ENCODE data around the gene PTGDS.

Gene PTGDS

DNA sequence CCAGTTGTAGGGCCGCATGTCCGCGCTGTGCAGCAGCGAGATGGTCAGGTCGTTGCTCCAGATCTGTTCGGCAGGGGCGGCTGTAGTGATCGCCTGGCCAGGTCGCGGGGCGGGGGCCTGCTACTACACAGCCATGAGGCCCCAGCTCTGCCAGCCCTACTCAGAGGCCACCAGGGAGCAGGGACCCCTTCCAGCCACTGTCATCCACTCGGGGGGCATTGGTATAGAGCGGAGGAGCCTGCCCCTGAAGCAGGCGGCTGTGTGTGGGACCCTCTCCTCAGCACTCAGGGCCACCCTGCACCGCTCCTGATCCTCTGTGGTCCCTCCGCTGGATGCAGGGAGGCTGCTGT, 34.4 kb upstream of the PTGDS start:
- peaks cover 44 to 58% (median 51%) of the 10 kb centered on the region in 11 experiments for H3K36me3 ChIP-seq
- H4K20me1 ChIP-seq: peaks cover 47 to 65% (median 54%) of the 10 kb centered on the region in 11 experiments; a peak in 21 of 22 replicates
- peak overlapping the region; percentile 95 to 98 (median 97) for H3K4me2 ChIP-seq
- H3K9ac ChIP-seq: peak overlapping the region; percentile 92 to 98 (median 95); a peak in 20 of 22 replicates
- no peaks in the 10 kb centered on the region for H3K9me3 ChIP-seq (replicated peaks in 1 of 11)
- H3K27ac ChIP-seq: no peak overlapping the region; a peak in 1 of 22 replicates
- no peak for TF ChIP-seq Cebpa-rat (IDR thresholded peaks at IDR 0.05)
- H3K4me1 ChIP-seq: peaks cover 20 to 75% (median 47%) of the 10 kb centered on the region in 10 experiments
- peak overlapping the region; percentile 83 to 100 (median 98); a peak in 19 of 20 replicates for H3K4me3 ChIP-seq
- no peaks in the 10 kb centered on the region for H3K27me3 ChIP-seq

DNA sequence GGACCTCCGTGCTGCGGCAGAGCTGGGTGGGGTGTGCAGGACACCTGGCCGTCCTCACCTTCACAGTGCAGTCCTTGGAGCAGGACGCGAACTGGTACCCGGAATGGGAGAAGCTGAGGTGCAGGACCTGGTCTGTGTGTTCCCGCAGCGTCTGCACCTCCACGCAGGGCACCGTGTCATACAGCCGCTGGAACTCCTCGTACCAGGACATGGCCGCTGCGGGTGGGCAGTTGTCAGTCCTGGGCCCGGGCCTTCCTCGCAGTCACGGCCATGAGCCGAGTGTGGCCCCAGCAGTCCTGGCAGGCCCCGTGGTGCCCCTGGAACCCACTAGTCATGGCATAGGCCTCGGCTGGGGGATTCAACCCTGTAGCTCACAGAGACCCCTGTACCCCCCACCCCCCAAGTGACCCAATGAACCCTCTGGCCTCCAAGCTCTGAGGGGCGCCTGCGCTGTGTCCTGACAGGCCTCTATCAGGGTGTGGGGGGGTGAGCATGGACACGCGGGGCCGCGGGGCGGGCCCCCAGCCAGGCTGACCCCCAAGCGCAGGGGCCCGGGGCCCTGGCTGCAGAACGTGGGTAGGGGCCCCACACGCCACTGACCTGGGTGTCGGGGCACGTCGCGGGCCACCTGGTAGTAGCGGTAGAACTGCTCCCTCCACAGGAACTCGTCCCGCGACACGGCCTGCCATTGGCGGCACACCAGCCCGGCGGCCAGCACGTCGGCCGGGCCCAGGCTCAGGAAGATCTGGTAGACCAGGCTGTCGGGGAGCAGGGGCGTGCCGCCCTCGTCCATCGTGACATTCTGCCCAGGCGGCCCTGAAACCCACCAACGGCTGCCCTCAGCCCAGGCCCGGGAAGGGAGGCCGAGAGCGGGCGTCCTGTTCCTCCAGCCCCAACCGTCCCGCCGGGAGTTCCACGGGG, 33.8 kb upstream of the PTGDS start:
- H3K9ac ChIP-seq: peak overlapping the region; percentile 92 to 98 (median 95)
- peaks cover 20 to 77% (median 52%) of the 10 kb centered on the region in 10 experiments for H3K4me1 ChIP-seq
- peak overlapping the region; percentile 84 to 96 (median 93) for H3K27ac ChIP-seq
- H3K4me2 ChIP-seq: peak overlapping the region; percentile 95 to 98 (median 97)
- H3K27me3 ChIP-seq: no peaks in the 10 kb centered on the region
- H3K9me3 ChIP-seq (replicated peaks in 1 of 11): no peaks in the 10 kb centered on the region
- H3K4me3 ChIP-seq: peak overlapping the region; percentile 83 to 100 (median 98)
- no peak for TF ChIP-seq Cebpa-rat (IDR thresholded peaks at IDR 0.05)
- peaks cover 43 to 51% (median 45%) of the 10 kb centered on the region in 11 experiments for H3K36me3 ChIP-seq
- peaks cover 47 to 58% (median 53%) of the 10 kb centered on the region in 11 experiments; a peak in 21 of 22 replicates for H4K20me1 ChIP-seq

DNA sequence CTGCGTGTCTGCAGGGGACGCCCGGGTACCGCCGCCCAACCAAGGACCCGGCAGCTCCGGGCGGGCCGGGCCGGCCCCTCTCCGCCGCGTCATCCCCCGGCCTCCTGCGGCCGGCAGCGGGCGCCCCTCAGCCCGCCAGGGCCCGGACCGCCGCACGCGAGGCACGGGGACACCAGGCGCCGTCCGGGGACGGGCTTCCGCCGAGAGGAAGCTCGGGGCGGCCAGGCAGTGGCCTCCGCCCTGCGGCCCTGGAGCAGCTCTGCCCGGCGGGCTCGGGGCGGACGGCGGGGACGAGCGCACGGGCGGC, 33.1 kb upstream of the PTGDS start:
- H3K27ac ChIP-seq: peak overlapping the region; percentile 84 to 96 (median 93)
- H3K4me1 ChIP-seq: peaks cover 24 to 78% (median 54%) of the 10 kb centered on the region in 10 experiments
- H3K4me2 ChIP-seq: peak overlapping the region; percentile 95 to 98 (median 97)
- peaks cover 46 to 52% (median 50%) of the 10 kb centered on the region in 11 experiments; a peak in 21 of 22 replicates for H4K20me1 ChIP-seq
- H3K4me3 ChIP-seq: peak overlapping the region; percentile 83 to 100 (median 98)
- H3K9ac ChIP-seq: peak overlapping the region; percentile 92 to 98 (median 95)
- TF ChIP-seq Cebpa-rat (IDR thresholded peaks at IDR 0.05): no peak
- no peaks in the 10 kb centered on the region for H3K27me3 ChIP-seq
- H3K9me3 ChIP-seq (replicated peaks in 1 of 11): no peaks in the 10 kb centered on the region
- peaks cover 38 to 45% (median 42%) of the 10 kb centered on the region in 11 experiments for H3K36me3 ChIP-seq

DNA sequence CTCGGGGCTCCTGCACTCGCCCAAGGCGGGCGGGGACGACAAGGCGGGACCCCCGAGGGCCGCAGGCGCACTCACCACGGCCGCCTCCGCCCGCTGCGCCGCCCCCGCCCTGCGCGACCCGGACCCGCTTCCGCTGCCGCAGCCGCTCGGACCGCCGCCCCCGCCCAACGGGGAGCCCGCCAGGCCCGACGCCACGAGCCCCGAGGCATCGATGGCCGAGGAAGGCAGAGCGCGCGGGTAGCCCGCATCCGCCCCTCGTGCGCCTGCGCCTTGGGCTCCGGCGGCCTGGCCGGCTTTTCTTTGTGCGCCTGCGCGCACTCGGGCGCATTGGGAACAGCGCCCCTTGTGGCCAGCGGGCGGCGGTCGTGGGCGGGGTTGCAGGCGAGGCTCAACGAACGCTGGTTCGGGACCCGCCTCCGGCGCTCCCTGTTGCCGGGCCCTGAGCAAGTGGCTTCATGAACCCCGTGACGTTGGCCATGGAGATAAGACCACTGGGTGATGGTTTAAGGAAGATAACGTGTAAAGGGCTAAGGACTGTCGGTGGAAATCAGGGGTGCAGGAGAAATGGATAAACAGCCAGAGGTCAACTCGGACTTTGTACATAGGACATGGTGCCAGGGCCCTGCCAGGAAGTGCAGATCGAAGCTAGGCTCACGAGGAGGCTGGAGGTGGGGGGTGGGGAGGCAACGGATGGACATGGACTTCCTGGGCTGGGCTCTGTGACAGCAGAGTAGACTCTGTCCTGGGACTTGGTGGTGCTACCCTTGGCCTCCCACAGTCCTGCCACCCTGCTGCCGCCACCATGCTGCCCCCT, 32.6 kb upstream of the PTGDS start, which contains the start of the genes C8G and FBXW5:
Gene C8G (plus strand): TSS at position 725 of the 814 bp plus-strand sequence. CDS start 78 bp downstream, at position 803.
Gene FBXW5 (minus strand): TSS at position 220 of the 814 bp plus-strand sequence. CDS start 655 bp downstream, outside the sequence.
- peaks cover 33 to 40% (median 36%) of the 10 kb centered on the region in 11 experiments for H3K36me3 ChIP-seq
- H3K27me3 ChIP-seq: no peaks in the 10 kb centered on the region
- H4K20me1 ChIP-seq: peaks cover 41 to 46% (median 44%) of the 10 kb centered on the region in 11 experiments; a peak in 21 of 22 replicates
- no peak for TF ChIP-seq Cebpa-rat (IDR thresholded peaks at IDR 0.05)
- no peaks in the 10 kb centered on the region for H3K9me3 ChIP-seq (replicated peaks in 1 of 11)
- H3K4me2 ChIP-seq: peak within 1 kb of the TSS; percentile 95 to 98 (median 97)
- peak within 1 kb of the TSS; percentile 92 to 98 (median 95) for H3K9ac ChIP-seq
- H3K27ac ChIP-seq: peak within 1 kb of the TSS; percentile 84 to 96 (median 93)
- H3K4me3 ChIP-seq: peak within 1 kb of the TSS; percentile 83 to 100 (median 98)
- H3K4me1 ChIP-seq: peaks cover 27 to 74% (median 50%) of the 10 kb centered on the region in 10 experiments

DNA sequence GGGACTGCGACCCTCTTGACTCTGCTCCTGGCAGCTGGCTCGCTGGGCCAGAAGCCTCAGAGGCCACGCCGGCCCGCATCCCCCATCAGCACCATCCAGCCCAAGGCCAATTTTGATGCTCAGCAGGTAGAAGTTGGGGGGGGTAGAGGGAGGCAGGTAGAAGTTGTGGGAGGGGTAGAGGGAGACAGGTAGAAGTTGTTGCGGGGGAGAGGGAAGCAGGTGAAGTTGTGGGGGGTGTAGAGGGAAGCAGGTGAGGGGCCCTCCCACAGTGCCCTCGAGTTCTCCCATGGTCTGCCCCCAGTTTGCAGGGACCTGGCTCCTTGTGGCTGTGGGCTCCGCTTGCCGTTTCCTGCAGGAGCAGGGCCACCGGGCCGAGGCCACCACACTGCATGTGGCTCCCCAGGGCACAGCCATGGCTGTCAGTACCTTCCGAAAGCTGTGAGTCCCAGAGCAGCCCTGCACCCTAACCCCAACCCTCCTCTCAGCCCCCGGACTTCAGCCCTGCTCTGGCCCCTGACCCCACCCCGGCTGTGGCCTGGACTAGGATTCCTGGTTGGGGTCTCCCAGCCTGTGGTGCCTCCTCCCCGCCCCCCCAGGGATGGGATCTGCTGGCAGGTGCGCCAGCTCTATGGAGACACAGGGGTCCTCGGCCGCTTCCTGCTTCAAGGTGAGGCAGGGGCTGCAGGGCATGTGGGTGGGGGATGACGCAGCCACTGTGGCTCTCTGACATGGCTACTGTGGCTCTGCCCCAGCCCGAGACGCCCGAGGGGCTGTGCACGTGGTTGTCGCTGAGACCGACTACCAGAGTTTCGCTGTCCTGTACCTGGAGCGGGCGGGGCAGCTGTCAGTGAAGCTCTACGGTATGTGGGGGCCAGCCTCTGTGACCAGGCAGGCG, 31.7 kb upstream of the PTGDS start:
- Histone ChIP-seq H3K4me1 (peaks cover 32 to 70% (median 53%) of the 10 kb centered on the region in 10 experiments), H3K9ac (peak overlapping the region in 2 of 11 experiments; percentile 9 to 23; a peak in 1 of 22 replicates)

DNA sequence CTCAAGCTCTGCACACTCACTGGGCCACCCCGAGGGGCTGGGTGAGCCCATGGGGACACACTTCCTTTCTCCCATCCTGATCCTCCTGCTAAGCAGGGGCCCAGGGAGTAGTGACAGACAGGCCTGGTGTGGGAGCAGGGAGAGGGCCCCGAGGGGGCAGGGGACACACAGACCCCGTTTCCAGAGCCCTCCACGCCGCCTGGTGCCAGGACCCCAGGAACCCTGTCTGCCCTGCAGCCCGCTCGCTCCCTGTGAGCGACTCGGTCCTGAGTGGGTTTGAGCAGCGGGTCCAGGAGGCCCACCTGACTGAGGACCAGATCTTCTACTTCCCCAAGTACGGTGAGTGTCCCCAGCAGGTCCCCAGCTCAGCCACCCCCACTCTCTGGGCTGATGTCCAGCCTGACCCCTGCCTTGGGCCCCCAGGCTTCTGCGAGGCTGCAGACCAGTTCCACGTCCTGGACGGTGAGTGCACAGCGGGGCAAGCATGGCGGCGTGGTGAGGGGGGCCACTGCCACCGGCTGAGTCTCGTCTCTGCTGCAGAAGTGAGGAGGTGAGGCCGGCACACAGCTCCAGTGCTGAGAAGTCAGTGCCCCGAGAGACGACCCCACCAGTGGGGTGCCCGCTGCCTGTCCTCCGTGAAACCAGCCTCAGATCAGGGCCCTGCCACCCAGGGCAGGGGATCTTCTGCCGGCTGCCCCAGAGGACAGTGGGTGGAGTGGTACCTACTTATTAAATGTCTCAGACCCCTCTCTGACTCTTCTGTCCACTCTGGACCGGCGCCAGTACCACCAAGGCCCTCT, 30.9 kb upstream of the PTGDS start:
- H3K27ac ChIP-seq: no peak overlapping the region
- peaks cover 35 to 67% (median 55%) of the 10 kb centered on the region in 10 experiments for H3K4me1 ChIP-seq

More for the DNA sequence above, 31.7 kb upstream of the PTGDS start:
- Histone ChIP-seq H3K9me3 (replicated peaks in 1 of 11) (no peaks in the 10 kb centered on the region), H3K27me3 (no peaks in the 10 kb centered on the region), H4K20me1 (peaks cover 32 to 38% (median 36%) of the 10 kb centered on the region in 11 experiments; a peak in 21 of 22 replicates), H3K4me3 (no peak overlapping the region; a peak in 1 of 20 replicates), H3K4me2 (peak overlapping the region; percentile 27 to 78 (median 51); a peak in 21 of 22 replicates), H3K27ac (peak overlapping the region in 3 of 11 experiments; percentile 38 to 96 (median 94); a peak in 6 of 22 replicates), H3K36me3 (peaks cover 24 to 31% (median 28%) of the 10 kb centered on the region in 11 experiments)
- TF ChIP-seq Cebpa-rat (IDR thresholded peaks at IDR 0.05): no peak

More for the DNA sequence above, 30.9 kb upstream of the PTGDS start:
- no peak overlapping the region for H3K4me3 ChIP-seq
- H3K9ac ChIP-seq: peak overlapping the region in 3 of 11 experiments; percentile 9 to 23 (median 21); a peak in 3 of 22 replicates
- peak overlapping the region in 3 of 11 experiments; percentile 39 to 65 (median 57); a peak in 3 of 22 replicates for H3K4me2 ChIP-seq
- no peaks in the 10 kb centered on the region for H3K27me3 ChIP-seq
- H3K9me3 ChIP-seq (replicated peaks in 1 of 11): no peaks in the 10 kb centered on the region
- peaks cover 24 to 29% (median 27%) of the 10 kb centered on the region in 11 experiments; a peak in 21 of 22 replicates for H4K20me1 ChIP-seq
- no peak for TF ChIP-seq Cebpa-rat (IDR thresholded peaks at IDR 0.05)
- H3K36me3 ChIP-seq: peaks cover 16 to 22% (median 19%) of the 10 kb centered on the region in 11 experiments
